Pancreas (tissue), 10 donors: ENCODE data around the gene SH3YL1. TPM values are rescaled to one million over a fixed set of nuclear protein-coding genes. Genes with fewer than 3 reads are reported as not detected.

Experiments
- ATAC-seq, 4 donors: fragments of 200-7000 bp; cut with Tn5 transposase; one replicate each; pipeline versions ENCODE4 v1.8.0 to v1.9.1; 2020; ENCODE audit warnings: mild to moderate bottlenecking in 4 of 4, moderate library complexity in 4 of 4
- DNase-seq, 6 donors: peaks; one replicate each; pipeline ENCODE4 v3.0.0-alpha.2; 2020
- FAIRE-seq: peaks from 2 replicates; lab custom pipeline; 2012; peaks lifted over from hg19 to GRCh38; lab: Jason Lieb, UNC
- H3K27ac ChIP-seq, 4 donors: fragments of 200-600 bp; sonication (generic); 1 replicate in 3 of 4; 2 replicates in 1 of 4; pipeline versions ENCODE4 v1.5.0 to v1.8.0; 2020
- H3K27me3 ChIP-seq, 4 donors: fragments of 200-600 bp; one replicate each; pipeline ENCODE4 v1.8.0; 2021
- H3K36me3 ChIP-seq, 3 donors: fragments of 200-600 bp; sonication (generic) in 1 of 3; one replicate each; pipeline versions ENCODE4 v1.5.0 to v1.8.0; 2020 to 2021
- H3K4me1 ChIP-seq, 3 donors: fragments of 200-600 bp; one replicate each; pipeline ENCODE4 v1.8.0; 2021
- H3K4me3 ChIP-seq, 4 donors: fragments of 200-600 bp; sonication (generic) in 2 of 4; one replicate each; pipeline versions ENCODE4 v1.5.0 to v1.8.0; 2020 to 2021
- H3K9me3 ChIP-seq, 4 donors: fragments of 200-600 bp; one replicate each; pipeline ENCODE4 v1.8.0; 2021
- CTCF ChIP-seq, 4 donors: fragments of 200-600 bp; sonication (generic) in 3 of 4; IDR thresholded peaks; one replicate each; pipeline versions ENCODE4 v1.5.0 to v1.8.0; 2021; ENCODE audit warnings: antibody characterized with exemption in 4 of 4
- WGBS, 2 donors: extraction: QIAGEN DNeasy Blood & Tissue Kit; methylation state at CpG; one replicate each; pipeline ENCODE4 v1.1.7; 2013; 5-methylcytosine and 5-hydroxymethylcytosine counted together
- intact Hi-C, 3 donors: fragments of 100-400 bp; cut with DNase I; formaldehyde crosslinking; loops; one replicate each; pipeline versions ENCODE4 v1.11.1 to v1.14.2; 2022
- polyA plus RNA-seq, 2 donors: library from polyadenylated mRNA; stranded (reverse); fragments of 200-250 nt; gene quantifications; one replicate each; pipeline ENCODE4 v1.2.3, GENCODE V29; 2013
- total RNA-seq, 6 donors: library from RNA; stranded (reverse); fragmentation: NEBNext Ultra II Directional in 4 of 6; extraction: Animal tissue kit (Norgen Biotek cat#: 25700) in 4 of 6; gene quantifications; one replicate each; pipeline versions ENCODE4 v1.2.1 to v1.2.4, GENCODE V29; 2021 to 2023
- donor health status: healthy with polysubstance abuse.
- donor health status: DM: no; HTN: no; CAD: no; lungs with moderate emphysema.
- donor health status: DM: no; HTN: no; CAD: no.
- donor health status: control.
- donor health status: control.
- donor health status: Bipolar disorder and iron deficiency.
- donor health status: DM: yes; HTN: yes; CAD: no.
- donor health status: DM: no; HTN: no; CAD: no.
- donor health status: DM: no; HTN: no; CAD: no.
- donor health status: DM: yes; HTN: yes; CAD: no.

SH3YL1 gene
- total and polyA plus RNA-seq, 8 donors, result 63.7 to 162 (median 119) TPM

GRCh38 chr2:195932-196331 is 67.9 kb downstream of the SH3YL1 start:
- no peak for ATAC-seq
- H3K27me3 ChIP-seq, result no peaks in the 10 kb centered on the region
- no peak for DNase-seq
- intact Hi-C loops, result no loop called here
- 86 to 92% methylated on average over 7 of the region's 7 CpGs for WGBS, 2 donors
- H3K27ac ChIP-seq, result no peak overlapping the region
- H3K4me1 ChIP-seq, result no peaks in the 10 kb centered on the region
- no peaks in the 10 kb centered on the region for H3K36me3 ChIP-seq
- FAIRE-seq, result no peak
- H3K4me3 ChIP-seq, result no peak overlapping the region
- no peaks in the 10 kb centered on the region for H3K9me3 ChIP-seq
- TF ChIP-seq CTCF (IDR thresholded peaks at IDR 0.05), result no peak

- no peaks in the 10 kb centered on the region for H3K27me3 ChIP-seq
- ATAC-seq (no peak), DNase-seq (no peak), FAIRE-seq (no peak)
- no peak overlapping the region for H3K27ac ChIP-seq
- no peaks in the 10 kb centered on the region for H3K36me3 ChIP-seq
- H3K9me3 ChIP-seq, result no peaks in the 10 kb centered on the region
- no peak overlapping the region for H3K4me3 ChIP-seq
- 85 to 94% methylated on average over 17 of the region's 17 CpGs for WGBS, 2 donors
- intact Hi-C loops, result no loop called here
- H3K4me1 ChIP-seq, result no peaks in the 10 kb centered on the region
- TF ChIP-seq CTCF (IDR thresholded peaks at IDR 0.05), result no peak
These were observed 70.6 kb downstream of the SH3YL1 start for GRCh38 chr2:193141-193671.

GRCh38 chr2:191311-192190 is 72.3 kb downstream of the SH3YL1 start:
- no peak overlapping the region for H3K27ac ChIP-seq
- peak in 1 of 6 donors; percentile 49 for DNase-seq
- intact Hi-C loops, result no loop called here
- WGBS, 2 donors, result 86 to 87% methylated on average over 24 to 29 of the region's 29 CpGs
- no peaks in the 10 kb centered on the region for H3K36me3 ChIP-seq
- no peak for FAIRE-seq
- no peaks in the 10 kb centered on the region for H3K4me1 ChIP-seq
- no peak for TF ChIP-seq CTCF (IDR thresholded peaks at IDR 0.05)
- H3K27me3 ChIP-seq, result no peaks in the 10 kb centered on the region
- no peaks in the 10 kb centered on the region for H3K9me3 ChIP-seq
- ATAC-seq, result no peak
- H3K4me3 ChIP-seq, result no peak overlapping the region

GRCh38 chr2:187825-188224 is 76.0 kb downstream of the SH3YL1 start:
- intact Hi-C loops, result no loop called here
- no peak for FAIRE-seq
- no peak overlapping the region for H3K4me3 ChIP-seq
- H3K36me3 ChIP-seq, result no peaks in the 10 kb centered on the region
- 43 to 64% methylated on average over 2 of the region's 2 CpGs for WGBS, 2 donors
- no peak overlapping the region for H3K27ac ChIP-seq
- TF ChIP-seq CTCF (IDR thresholded peaks at IDR 0.05), result no peak
- DNase-seq, result no peak
- no peak for ATAC-seq
- no peaks in the 10 kb centered on the region for H3K9me3 ChIP-seq
- H3K4me1 ChIP-seq, result no peaks in the 10 kb centered on the region
- no peaks in the 10 kb centered on the region for H3K27me3 ChIP-seq

- intact Hi-C loops, result no loop called here
- Histone ChIP-seq H3K9me3 (no peaks in the 10 kb centered on the region), H3K4me1 (peaks cover 0 to 4% (median 0%) of the 10 kb centered on the region in 3 donors), H3K27ac (no peak overlapping the region), H3K36me3 (no peaks in the 10 kb centered on the region), H3K4me3 (no peak overlapping the region), H3K27me3 (no peaks in the 10 kb centered on the region)
- no peak for DNase-seq
- ATAC-seq, result no peak
- 38 to 53% methylated on average over 1 of the region's 1 CpG for WGBS, 2 donors
- no peak for TF ChIP-seq CTCF (IDR thresholded peaks at IDR 0.05)
- FAIRE-seq, result no peak
These were observed 78.6 kb downstream of the SH3YL1 start for GRCh38 chr2:185221-185620.
